Measurements from ENCODE around the gene TGM6. TPM values are rescaled to one million over a fixed set of nuclear protein-coding genes. Genes with fewer than 3 reads are reported as not detected.

Gene TGM6
- total RNA-seq, 4 donors from 2014 or later: not detected

- H3K36me3 ChIP-seq: no peaks in the 10 kb centered on the region
- H3K4me1 ChIP-seq: no peaks in the 10 kb centered on the region
- DNase-seq (no peak), ATAC-seq (no peak)
- no peak overlapping the region for H3K4me3 ChIP-seq
- intact Hi-C loops (cut with DNase I; ENCODE audit: low total_unique reads) (no loop called here), in situ Hi-C loops (cut with MboI; ENCODE audit: low sequenced_read_pairs in 4 of 4) (no loop called here)
- H3K27ac ChIP-seq: no peak overlapping the region
- no peaks in the 10 kb centered on the region for H3K9me3 ChIP-seq
- no peaks in the 10 kb centered on the region for H3K27me3 ChIP-seq
- no peak for TF ChIP-seq CTCF (IDR thresholded peaks at IDR 0.05 in 4 of 5, conservative IDR thresholded peaks at IDR 0.05 in 1 of 5)
- TF ChIP-seq POLR2A (IDR thresholded peaks at IDR 0.05): no peak
Measured at GRCh38 chr20:2374346-2375125, 6.2 kb upstream of the TGM6 start.

- DNase-seq: no peak
- Histone ChIP-seq H3K27ac (no peak overlapping the region), H3K9me3 (no peaks in the 10 kb centered on the region), H3K36me3 (no peaks in the 10 kb centered on the region), H3K4me1 (no peaks in the 10 kb centered on the region), H3K4me3 (no peak overlapping the region), H3K27me3 (no peaks in the 10 kb centered on the region)
- no peak for ATAC-seq
- in situ Hi-C loops (cut with MboI; ENCODE audit: low sequenced_read_pairs in 4 of 4): no loop called here
- TF ChIP-seq POLR2A (IDR thresholded peaks at IDR 0.05) (no peak), CTCF (IDR thresholded peaks at IDR 0.05 in 4 of 5, conservative IDR thresholded peaks at IDR 0.05 in 1 of 5) (no peak)
- intact Hi-C loops (cut with DNase I; ENCODE audit: low total_unique reads): no loop called here
Measured at GRCh38 chr20:2378893-2379292, 1.8 kb upstream of the TGM6 start.

GRCh38 chr20:2379511-2380229 is 1.0 kb upstream of the TGM6 start:
- Histone ChIP-seq H3K4me3 (no peak overlapping the region), H3K36me3 (no peaks in the 10 kb centered on the region), H3K9me3 (no peaks in the 10 kb centered on the region), H3K27ac (no peak overlapping the region), H3K27me3 (no peaks in the 10 kb centered on the region), H3K4me1 (no peaks in the 10 kb centered on the region)
- TF ChIP-seq CTCF (IDR thresholded peaks at IDR 0.05 in 4 of 5, conservative IDR thresholded peaks at IDR 0.05 in 1 of 5): no peak
- TF ChIP-seq POLR2A (IDR thresholded peaks at IDR 0.05): no peak
- DNase-seq: no peak
- no peak for ATAC-seq
- in situ Hi-C loops (cut with MboI; ENCODE audit: low sequenced_read_pairs in 4 of 4) (no loop called here), intact Hi-C loops (cut with DNase I; ENCODE audit: low total_unique reads) (no loop called here)

- Histone ChIP-seq H3K27ac (no peak overlapping the region), H3K4me1 (no peaks in the 10 kb centered on the region), H3K4me3 (no peak overlapping the region), H3K27me3 (no peaks in the 10 kb centered on the region), H3K36me3 (no peaks in the 10 kb centered on the region), H3K9me3 (no peaks in the 10 kb centered on the region)
- no peak for ATAC-seq
- intact Hi-C loops (cut with DNase I; ENCODE audit: low total_unique reads): no loop called here
- TF ChIP-seq CTCF (IDR thresholded peaks at IDR 0.05 in 4 of 5, conservative IDR thresholded peaks at IDR 0.05 in 1 of 5) (no peak), POLR2A (IDR thresholded peaks at IDR 0.05) (no peak)
- in situ Hi-C loops (cut with MboI; ENCODE audit: low sequenced_read_pairs in 4 of 4): no loop called here
- no peak for DNase-seq
Measured at GRCh38 chr20:2381303-2381702, 602 bp downstream of the TGM6 start.
